HS-27A (cell line): ENCODE data around the gene ROGDI.

Experiments used
- DNase-seq: peaks from one replicate; pipeline ENCODE4 v3.0.0-alpha.2; 2012; ENCODE audit warnings: low read depth, missing footprints

The ROGDI gene

DNA sequence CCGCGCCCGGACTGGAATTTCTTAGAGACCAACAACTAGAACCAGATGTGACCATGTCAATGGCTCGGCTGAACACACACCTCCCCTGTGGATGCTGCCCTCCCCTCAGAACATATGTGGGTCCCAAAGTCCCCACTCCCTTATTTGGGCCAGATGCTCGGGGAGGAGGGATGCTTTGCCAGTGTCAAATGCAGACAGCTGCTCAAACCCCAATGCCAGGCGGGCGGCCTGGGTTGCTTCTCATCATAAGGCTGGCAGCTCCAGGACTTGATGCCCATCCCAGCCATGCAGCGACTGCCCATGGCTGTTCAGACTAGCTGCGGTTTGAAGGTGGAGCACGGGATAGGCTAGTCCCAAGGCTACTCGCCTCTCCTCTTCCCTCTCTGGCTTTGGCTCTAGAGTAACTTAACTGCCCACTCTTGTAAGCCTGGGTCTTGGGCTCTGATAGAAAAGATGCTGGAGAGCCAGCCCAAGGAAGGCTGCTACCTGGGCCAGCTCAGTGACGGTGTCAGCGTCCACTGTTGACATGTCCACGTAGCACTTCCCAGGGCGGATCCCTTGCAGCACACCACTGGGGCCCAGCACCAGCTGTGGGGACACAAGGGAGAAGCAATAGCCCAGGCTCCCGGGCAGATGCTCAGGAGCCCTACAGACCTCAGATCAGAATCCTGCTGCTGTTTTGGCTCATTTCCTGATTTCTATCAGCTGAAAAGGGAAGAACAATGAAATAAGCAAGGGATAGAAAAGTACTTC is 11.0 kb upstream of the ROGDI start:
- DNase-seq: no peak

- no peak for DNase-seq
Observed at GRCh38 chr16:4811773-4812172, 9.3 kb upstream of the ROGDI start.

- DNase-seq: no peak
Observed at GRCh38 chr16:4811242-4811641, 8.8 kb upstream of the ROGDI start.

- no peak for DNase-seq
Observed at GRCh38 chr16:4806280-4806679, 3.8 kb upstream of the ROGDI start.

DNA sequence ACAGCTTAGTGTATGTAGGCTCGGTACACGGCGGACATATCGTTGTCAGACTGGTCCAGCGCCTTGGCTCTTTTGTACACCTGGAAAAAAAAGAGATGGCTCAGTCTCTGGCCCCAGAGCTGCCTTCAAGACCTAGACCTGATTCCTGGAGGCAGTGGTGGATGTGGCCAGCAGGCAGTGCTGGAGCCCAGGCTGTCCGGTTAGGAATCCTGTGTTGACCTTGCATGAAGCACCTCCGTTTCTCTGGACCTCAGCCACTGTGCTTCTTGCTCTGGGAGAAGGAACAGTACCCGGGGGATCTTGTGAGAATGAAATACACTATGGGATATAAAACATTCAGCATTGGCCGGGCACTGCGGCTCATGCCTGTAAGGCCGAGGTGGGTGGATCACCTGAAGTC is 2.8 kb upstream of the ROGDI start:
- DNase-seq: no peak

DNA sequence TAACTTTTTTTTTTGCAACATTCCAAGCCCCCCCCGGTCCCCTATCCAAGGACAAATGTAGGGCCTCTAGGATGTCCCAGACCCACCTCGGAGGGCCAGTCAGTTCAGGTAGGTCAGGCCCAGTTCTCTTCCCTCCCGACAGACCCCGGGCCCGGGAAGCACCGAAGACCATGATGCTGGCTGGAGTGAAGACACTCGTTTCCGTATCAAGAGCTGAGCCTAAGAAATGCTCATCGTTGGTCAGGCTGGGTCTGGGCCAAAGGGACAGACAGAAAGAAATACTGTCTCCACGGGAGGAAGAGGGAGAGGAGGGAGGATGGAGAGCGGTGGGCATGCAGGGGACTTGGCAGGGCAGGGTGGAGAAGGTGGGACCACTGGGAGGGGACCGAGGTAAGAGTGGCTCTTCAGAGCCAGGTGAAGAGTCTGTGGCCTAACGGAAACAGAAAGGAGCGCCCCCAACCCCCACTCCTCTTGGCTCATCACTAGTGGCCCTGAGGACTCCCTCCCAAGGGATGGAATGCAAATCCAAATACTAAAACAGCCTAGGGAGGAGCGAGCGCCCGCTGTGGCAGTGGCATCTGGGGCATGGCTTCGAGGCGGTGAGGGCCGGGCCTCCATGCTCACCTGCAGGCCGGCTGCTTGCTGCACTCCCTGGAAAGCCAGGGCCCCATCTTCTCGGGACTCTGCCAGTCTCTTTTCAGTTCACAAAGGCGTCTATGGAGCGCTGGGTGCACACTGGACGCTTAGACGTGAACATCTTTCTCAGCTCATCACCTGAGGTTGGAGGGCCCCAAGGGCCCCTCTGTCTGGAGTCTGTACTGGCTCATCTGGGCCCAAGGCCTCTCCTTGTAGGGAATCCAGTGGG is 1.7 kb upstream of the ROGDI start:
- no peak for DNase-seq

DNA sequence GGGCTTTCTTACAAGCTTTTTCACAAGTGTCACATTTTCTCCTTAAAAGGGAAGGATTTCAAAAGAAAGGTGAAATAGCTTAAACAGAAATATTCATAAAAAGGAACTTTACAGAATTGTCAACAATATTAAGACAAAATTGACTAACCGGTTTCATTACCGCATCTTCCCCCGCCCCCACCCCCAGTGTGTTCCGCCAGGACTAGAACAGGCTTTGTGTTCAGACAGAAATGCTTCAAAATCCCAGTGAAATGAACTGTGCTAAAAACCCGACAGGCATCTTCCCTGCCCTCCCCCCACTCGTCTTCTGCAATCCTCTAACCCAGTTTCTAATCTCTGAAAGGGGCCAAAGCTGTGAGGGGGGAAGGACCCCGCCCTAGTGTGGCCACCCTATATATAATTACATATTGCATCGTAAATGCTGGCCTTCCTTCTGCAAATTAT is 990 bp upstream of the ROGDI start:
- DNase-seq: no peak

GRCh38 chr16:4802659-4803287 is 340 bp upstream of the ROGDI start:
- DNase-seq: peak; percentile 68

DNA sequence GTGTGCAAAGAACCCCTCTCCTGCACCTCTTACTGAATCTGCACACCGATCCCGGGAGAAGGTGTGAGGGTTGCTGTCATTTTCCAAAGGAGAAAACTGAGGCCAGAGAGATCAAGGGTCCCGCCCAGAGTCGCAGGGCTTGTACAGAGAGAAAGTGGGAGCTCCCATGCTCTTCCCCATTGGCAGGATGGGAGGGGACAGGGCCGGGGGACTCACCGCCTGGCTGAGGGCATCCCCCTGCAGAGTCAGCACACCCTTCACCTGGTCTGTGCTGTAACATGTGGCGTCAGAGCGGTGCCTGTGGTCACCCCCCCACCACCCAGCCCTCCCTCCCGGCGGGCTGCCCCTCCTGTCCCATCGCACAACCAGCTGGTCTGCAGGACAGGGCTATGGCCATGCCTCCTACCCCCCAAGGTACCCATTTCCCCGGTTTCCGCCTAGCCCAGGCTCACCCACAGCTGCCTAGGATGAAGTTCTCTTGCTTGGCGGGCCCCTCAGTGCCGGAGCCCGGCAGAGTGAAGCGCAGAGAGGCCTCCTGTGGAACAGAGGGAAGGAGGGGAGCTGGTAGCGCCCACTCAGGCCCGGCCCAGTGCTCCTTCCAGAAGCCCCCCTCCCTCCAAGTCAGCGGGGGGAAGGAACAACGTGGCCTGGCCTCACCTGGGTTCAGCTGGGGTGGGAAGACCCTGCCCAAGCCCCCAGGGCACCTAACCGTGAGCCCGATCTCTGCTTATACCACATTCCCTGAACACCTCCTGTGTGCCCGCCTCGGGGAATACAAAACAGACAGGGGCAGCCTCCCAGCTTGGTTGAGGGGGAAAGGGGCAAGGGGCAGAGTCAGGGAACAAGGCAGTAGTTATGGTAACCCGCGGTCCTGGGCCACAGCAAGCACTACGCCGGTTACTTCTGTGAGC is 1.1 kb downstream of the ROGDI start:
- no peak for DNase-seq

DNA sequence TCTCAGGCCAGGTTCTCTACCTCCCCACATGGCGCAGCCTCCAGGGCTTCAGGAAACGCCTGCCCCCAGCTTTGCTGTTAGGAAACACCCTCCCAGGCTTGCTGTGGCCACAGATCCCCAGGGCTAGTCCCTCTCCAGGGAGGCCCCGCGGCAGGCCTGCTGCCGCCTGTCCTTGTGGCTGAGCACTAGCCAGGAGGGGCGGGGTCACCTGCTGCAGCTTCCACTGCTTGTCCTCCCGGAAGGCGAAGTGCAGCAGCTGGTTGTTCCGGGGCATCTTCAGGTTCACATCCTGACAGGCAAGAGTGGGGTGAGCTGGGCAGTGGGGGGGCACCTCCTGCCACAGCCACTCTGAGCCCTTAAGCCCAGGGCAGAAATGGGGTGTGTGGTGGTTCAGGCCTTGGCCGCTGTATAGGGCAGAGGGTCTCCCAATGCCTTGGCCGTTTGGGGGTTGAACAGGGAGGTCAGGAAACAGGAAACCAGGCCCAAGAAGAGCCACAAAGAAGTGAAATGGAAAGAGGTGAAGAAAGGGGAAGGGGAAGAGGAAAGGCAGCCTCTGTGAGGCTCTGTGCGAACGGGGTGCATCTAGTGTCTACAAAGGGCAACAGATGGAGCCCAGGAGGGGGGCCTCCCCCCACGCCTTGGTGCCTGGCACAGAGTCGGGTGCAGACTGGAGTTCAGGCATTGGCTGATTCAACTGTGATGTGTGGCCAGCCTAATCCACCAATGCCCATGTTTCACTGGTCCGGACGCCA is 2.0 kb downstream of the ROGDI start:
- DNase-seq: no peak

- DNase-seq: no peak
Observed at GRCh38 chr16:4799171-4799855, 3.1 kb downstream of the ROGDI start.

DNA sequence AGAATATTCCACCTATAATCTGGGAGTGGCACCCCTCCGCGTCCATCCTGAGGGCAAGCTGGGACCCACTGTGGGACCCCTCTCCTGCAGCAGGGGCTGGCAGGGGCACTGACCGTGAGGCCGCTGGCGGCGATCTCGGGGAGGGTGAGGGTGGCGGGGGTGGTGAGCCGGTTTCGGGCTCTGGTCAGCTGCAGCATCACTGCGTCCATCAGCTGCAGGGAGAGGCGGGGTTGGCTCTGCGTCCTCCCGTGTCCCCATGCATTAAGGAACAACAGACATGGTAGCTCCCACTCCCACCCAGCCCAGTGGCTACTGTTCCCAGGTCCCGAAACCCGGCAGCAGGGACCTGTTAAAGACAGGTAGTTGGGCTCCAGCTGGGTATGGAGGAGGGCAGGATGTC is 4.0 kb downstream of the ROGDI start:
- DNase-seq: no peak

GRCh38 chr16:4797805-4798252 is 4.6 kb downstream of the ROGDI start:
- DNase-seq: no peak

- DNase-seq: no peak
Observed at GRCh38 chr16:4796982-4797804, 5.2 kb downstream of the ROGDI start.

DNA sequence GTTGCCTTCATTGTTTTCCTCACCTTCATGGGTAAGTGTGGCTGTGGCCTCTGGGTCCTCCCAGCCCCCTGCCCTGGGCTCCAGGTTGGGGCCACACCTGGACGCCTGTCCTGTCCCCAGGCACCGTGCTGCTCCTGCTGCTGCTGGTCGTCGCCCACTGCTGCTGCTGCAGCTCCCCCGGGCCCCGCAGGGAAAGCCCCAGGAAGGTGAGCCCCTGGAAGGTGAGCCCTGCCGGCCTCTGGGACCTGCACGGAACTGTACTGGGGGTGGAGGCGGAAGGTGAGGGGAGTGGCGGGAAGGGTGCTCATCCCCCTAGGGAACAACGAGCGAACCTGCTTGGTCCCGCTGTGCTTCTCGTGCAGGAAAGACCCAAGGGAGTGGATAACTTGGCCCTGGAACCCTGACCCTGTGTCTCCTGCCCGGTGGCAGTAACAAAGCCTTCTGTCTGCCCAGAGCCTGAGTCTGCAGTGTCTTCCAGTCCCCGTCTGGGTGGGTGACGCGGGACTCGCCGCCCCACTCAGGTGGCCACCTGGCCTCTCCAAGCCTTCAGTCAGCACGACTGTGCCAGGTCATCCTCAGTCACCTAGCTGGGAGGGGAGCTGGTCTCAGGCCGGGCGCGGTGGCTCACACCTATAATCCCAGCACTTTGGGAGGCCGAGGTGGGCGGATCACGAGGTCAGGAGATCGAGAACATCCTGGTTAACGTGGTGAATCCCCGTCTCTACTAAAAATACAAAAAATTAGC is 6.4 kb downstream of the ROGDI start:
- DNase-seq: no peak

DNA sequence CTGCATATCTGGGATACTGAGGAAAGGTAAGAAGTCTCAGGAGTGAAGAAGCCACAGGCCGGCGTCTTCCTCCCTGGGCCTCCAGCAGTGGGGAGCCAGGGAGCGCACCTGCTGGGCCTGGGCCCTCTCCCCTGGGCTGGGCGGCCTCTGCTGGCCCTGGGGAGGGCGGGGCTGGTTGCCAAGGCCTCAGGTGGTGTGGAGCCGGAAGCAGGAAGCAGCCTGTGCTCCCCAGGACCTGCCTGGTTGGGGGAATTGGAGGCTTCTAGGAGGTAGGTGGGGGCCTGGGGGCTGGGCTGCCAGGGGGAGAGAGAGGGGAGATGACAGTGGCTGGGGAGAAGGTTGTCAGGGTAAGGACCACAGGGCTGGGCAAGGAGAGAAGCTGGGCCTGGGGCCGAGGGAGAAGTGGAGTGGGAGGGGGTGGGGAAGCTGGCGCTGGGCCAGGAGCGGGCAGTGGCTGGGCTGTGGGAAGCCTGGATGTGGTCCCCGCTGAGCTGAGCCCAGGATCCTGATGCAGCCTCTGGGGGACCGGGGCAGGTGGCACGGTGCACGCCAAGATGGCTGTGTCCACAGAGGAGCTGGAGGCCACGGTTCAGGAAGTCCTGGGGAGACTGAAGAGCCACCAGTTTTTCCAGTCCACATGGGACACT is 7.1 kb downstream of the ROGDI start, which contains the start of gene SMIM22:
Gene SMIM22, plus strand, starts transcription at position 189 of the 647 bp plus-strand sequence. Its CDS starts 366 bp downstream, at position 555.
- no peak for DNase-seq

DNA sequence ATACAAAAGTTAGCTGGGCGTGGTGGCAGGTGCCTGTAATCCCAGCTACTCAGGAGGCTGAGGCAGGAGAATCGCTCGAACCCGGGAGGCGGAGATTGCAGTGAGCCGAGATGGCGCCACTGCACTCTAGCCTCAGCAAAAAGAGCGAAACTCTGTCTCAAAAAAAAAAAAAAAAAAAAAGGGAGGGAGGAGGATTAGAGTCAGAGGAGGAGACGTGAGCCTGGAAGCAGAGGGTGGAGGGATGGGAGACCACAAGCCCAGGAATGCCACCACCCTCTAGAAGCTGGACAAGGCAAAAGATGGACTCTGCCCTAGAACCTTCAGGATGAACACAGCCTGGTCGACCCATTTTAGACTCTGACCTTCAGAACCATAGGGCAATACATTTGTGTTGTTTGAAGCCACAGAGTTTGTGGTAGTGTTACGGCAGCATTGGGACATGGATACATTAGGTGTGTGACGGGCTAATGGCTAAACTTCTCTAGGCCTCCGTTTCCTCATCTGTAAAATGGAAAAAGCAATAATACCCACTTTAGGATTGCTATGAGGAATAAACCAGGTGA is 9.4 kb downstream of the ROGDI start:
- no peak for DNase-seq

GRCh38 chr16:4790871-4791270 is 11.6 kb downstream of the ROGDI start:
- no peak for DNase-seq
